ENCODE data around the gene PTX3.

Gene PTX3

GRCh38 chr3:157436583-157437291 lies at the start of gene PTX3:
TSS of gene PTX3 (plus strand) at chr3:157436850. CDS start at chr3:157436934, 84 bp downstream.
- DNase-seq (ENCODE audit: low read depth), result no peak

- no peak for DNase-seq (ENCODE audit: low read depth)
These were observed 48.8 kb upstream of the PTX3 start for GRCh38 chr3:157387708-157388435.

GRCh38 chr3:157388976-157389375 lies 47.7 kb upstream of the PTX3 start:
- no peak for DNase-seq (ENCODE audit: low read depth)

- no peak for DNase-seq (ENCODE audit: low read depth)
These were observed 45.7 kb upstream of the PTX3 start for GRCh38 chr3:157390713-157391515.

- DNase-seq (ENCODE audit: low read depth), result no peak
These were observed 44.5 kb upstream of the PTX3 start for GRCh38 chr3:157392104-157392503.

- no peak for DNase-seq (ENCODE audit: low read depth)
These were observed 43.5 kb upstream of the PTX3 start for GRCh38 chr3:157393113-157393512.

- DNase-seq (ENCODE audit: low read depth), result no peak
These were observed 42.2 kb upstream of the PTX3 start for GRCh38 chr3:157394411-157394810.

GRCh38 chr3:157398598-157398997 lies 38.1 kb upstream of the PTX3 start:
- no peak for DNase-seq (ENCODE audit: low read depth)

GRCh38 chr3:157404381-157404780 lies 32.3 kb upstream of the PTX3 start:
- no peak for DNase-seq (ENCODE audit: low read depth)

- DNase-seq (ENCODE audit: low read depth), result no peak
These were observed 31.2 kb upstream of the PTX3 start for GRCh38 chr3:157405457-157405856.

- DNase-seq (ENCODE audit: low read depth), result no peak
These were observed 30.3 kb upstream of the PTX3 start for GRCh38 chr3:157406394-157406793.

GRCh38 chr3:157407769-157408168 lies 28.9 kb upstream of the PTX3 start:
- no peak for DNase-seq (ENCODE audit: low read depth)

- DNase-seq (ENCODE audit: low read depth), result no peak
These were observed 28.0 kb upstream of the PTX3 start for GRCh38 chr3:157408499-157409149.

GRCh38 chr3:157409516-157409915 lies 27.1 kb upstream of the PTX3 start:
- DNase-seq (ENCODE audit: low read depth), result no peak

- no peak for DNase-seq (ENCODE audit: low read depth)
These were observed 25.7 kb upstream of the PTX3 start for GRCh38 chr3:157410945-157411344.

- DNase-seq (ENCODE audit: low read depth), result no peak
These were observed 24.3 kb upstream of the PTX3 start for GRCh38 chr3:157412323-157412855.

GRCh38 chr3:157414861-157415260 lies 21.8 kb upstream of the PTX3 start:
- DNase-seq (ENCODE audit: low read depth), result no peak

GRCh38 chr3:157416347-157417087 lies 20.1 kb upstream of the PTX3 start:
- no peak for DNase-seq (ENCODE audit: low read depth)

- DNase-seq (ENCODE audit: low read depth), result peak; percentile 75
These were observed 19.4 kb upstream of the PTX3 start for GRCh38 chr3:157417247-157417646.

- DNase-seq (ENCODE audit: low read depth), result no peak
These were observed 18.5 kb upstream of the PTX3 start for GRCh38 chr3:157418104-157418503.

GRCh38 chr3:157420606-157421130 lies 16.0 kb upstream of the PTX3 start:
- DNase-seq (ENCODE audit: low read depth), result no peak

All from HS-27A (cell line).